ENCODE measurements around the gene NTNG2.

Gene NTNG2

DNA sequence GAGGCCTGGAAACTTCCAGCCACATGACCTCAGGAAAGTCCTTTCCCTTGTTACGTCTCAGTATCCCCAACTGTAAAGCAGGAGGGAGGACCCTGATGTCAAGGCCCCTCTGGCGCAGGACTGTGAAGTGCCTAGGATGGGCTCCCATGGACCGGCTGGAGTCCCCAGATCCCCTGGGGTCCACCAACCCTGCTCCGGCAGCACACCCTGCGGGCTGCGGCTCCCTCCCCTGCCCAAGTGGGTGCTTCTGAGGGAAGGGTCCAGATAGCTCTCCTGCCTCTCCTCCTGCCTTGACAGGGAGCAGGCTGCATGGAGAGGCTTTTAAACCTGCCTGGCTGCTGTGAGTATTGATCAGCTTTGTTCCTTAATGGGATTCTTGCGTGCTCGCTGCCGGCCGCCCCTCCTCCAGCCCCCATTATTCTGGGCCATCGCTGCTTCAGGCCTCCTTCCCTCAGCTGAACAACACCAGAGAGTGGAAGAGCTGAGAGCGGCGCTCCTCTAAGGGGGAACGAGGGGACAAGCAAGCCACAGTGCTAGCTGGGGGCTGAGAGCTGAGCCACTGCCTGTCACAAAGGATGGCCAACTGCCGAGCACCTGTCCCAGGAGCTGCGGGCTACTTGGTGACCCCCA, 25.6 kb upstream of the NTNG2 start:
- TF ChIP-seq ZFX (IDR thresholded peaks at IDR 0.05; ENCODE audit: borderline replicate concordance): no peak
- TF ChIP-seq, protein P1, sequence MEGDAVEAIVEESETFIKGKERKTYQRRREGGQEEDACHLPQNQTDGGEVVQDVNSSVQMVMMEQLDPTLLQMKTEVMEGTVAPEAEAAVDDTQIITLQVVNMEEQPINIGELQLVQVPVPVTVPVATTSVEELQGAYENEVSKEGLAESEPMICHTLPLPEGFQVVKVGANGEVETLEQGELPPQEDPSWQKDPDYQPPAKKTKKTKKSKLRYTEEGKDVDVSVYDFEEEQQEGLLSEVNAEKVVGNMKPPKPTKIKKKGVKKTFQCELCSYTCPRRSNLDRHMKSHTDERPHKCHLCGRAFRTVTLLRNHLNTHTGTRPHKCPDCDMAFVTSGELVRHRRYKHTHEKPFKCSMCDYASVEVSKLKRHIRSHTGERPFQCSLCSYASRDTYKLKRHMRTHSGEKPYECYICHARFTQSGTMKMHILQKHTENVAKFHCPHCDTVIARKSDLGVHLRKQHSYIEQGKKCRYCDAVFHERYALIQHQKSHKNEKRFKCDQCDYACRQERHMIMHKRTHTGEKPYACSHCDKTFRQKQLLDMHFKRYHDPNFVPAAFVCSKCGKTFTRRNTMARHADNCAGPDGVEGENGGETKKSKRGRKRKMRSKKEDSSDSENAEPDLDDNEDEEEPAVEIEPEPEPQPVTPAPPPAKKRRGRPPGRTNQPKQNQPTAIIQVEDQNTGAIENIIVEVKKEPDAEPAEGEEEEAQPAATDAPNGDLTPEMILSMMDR (IDR thresholded peaks at IDR 0.05): no peak
- H3K27ac ChIP-seq: no peak overlapping the region

GRCh38 chr9:132141344-132141947, 20.4 kb upstream of the NTNG2 start:
- no peak overlapping the region for H3K27ac ChIP-seq

GRCh38 chr9:132141948-132142594, 19.8 kb upstream of the NTNG2 start:
- TF ChIP-seq ZFX (IDR thresholded peaks at IDR 0.05; ENCODE audit: borderline replicate concordance): no peak
- TF ChIP-seq, protein P1 (IDR thresholded peaks at IDR 0.05): no peak
- H3K27ac ChIP-seq: no peak overlapping the region

More at GRCh38 chr9:132141344-132141947, 20.4 kb upstream of the NTNG2 start:
- TF ChIP-seq, protein P1 (IDR thresholded peaks at IDR 0.05): no peak
- no peak for TF ChIP-seq ZFX (IDR thresholded peaks at IDR 0.05; ENCODE audit: borderline replicate concordance)

DNA sequence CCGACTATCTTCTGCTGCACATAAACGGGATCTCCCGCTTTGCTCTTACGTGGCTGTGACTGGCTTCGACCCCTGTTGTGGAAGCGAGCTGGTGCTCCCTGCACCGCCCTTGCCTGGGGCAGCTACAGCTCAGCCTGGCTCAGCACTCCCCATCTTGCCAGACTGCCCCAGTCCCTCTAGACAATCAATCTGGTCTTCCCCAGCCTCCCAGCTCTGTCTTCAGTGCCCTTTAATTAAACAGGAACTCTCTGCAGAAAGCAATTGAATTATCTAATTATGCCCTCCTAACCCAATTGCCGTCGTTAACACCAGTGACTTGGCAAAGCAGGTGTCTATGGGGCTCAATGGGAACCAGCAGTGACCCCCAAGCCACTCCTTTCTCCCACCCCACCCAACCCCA, 18.9 kb upstream of the NTNG2 start:
- H3K27ac ChIP-seq: no peak overlapping the region
- TF ChIP-seq, protein P1 (IDR thresholded peaks at IDR 0.05): no peak
- TF ChIP-seq ZFX (IDR thresholded peaks at IDR 0.05; ENCODE audit: borderline replicate concordance): no peak

GRCh38 chr9:132143359-132143758, 18.5 kb upstream of the NTNG2 start:
- no peak overlapping the region for H3K27ac ChIP-seq
- TF ChIP-seq, protein P1 (IDR thresholded peaks at IDR 0.05): no peak
- no peak for TF ChIP-seq ZFX (IDR thresholded peaks at IDR 0.05; ENCODE audit: borderline replicate concordance)

DNA sequence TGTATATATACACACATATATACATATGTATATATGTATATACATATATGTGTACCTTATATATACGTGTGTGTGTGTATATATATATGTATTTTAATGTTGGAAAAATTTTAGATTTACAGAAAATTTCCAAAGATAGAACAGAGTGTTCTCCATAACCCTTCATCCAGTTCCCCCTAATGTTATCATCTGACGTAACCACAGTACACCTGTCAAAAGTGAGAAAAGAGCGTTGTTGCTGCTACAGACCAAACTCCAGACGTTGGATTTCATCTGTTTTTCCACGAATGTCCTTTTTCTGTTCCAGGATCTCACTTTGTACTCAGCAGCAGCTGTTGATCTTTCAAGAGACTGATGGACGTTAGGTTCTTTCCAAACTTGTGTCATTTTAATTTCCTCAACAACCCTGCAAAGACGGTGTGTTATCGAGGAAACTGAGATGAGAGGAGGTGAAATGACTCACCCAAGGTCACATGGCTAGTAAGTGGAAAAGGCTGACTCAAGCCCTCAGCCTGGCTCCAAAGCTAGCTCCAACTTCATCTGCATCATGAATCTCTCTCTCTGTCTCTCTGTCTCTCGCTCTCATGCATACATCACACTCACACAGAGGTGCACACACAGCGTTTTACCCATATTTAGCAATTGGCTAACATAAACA, 17.0 kb upstream of the NTNG2 start:
- TF ChIP-seq ZFX (IDR thresholded peaks at IDR 0.05; ENCODE audit: borderline replicate concordance): no peak
- TF ChIP-seq, protein P1 (IDR thresholded peaks at IDR 0.05): no peak
- no peak overlapping the region for H3K27ac ChIP-seq
